NAMALWA (cell line): ENCODE data around the gene MAP3K10.

Experiments used
- DNase-seq: peaks from one replicate; pipeline ENCODE4 v3.0.0-alpha.2; 2015; ENCODE audit warnings: low spot score

The MAP3K10 gene

DNA sequence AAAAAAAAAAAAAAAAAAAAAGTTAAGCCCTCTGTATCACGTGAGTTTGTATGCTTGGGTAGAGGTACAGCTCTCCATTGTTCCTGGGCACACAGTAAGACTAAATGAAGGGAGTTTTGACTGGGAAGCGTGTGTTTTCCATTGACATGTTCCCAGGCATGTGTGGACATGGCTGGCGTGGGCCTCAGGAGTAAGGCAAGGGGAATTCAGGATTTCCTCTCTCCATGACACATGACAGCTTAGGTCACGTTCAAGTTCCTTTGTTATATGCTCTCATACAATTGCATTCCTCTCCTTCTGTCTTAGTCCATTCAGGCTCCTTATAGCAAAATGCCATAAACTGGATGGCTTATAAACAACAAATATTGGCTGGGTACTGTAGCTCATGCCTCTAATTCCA, 17.1 kb upstream of the MAP3K10 start:
- no peak for DNase-seq

- DNase-seq = no peak
These were observed 15.4 kb upstream of the MAP3K10 start for GRCh38 chr19:40175820-40176219.

DNA sequence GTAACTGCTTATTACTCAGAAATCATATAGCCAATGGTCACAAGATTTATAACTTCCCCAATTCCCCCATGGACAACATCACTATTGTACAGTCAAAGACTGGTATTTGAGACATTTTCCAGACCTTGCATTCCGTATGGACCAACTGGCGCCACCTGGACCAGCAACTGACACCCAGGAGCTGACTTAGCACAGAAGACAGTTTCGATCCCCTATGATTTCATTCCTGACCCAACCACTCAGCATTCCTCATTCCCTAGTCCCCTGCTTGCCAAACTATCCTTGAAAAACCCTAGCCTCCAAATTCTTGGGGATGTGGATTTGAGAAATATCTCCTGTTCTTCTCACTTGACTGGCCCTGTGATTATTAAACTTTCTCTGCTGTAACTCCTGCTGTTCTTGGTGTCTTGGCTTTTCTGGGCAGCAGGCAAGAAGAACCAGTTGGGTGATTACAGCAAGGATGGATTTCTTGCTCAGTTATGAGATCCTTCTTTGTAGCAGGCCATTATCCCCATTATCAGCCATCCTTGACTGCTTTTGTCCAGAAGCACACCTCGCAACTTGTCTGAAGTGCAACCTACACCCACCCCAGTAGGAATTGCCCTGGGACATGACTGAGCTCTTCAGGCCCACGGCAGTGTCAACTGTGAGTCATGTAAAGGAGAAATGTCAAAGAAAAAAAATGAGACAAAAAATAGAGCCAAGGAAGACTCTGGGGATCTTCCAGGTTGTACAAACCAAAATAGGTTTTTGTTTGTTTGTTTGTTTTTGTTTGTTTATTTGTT, 13.7 kb upstream of the MAP3K10 start:
- no peak for DNase-seq

DNA sequence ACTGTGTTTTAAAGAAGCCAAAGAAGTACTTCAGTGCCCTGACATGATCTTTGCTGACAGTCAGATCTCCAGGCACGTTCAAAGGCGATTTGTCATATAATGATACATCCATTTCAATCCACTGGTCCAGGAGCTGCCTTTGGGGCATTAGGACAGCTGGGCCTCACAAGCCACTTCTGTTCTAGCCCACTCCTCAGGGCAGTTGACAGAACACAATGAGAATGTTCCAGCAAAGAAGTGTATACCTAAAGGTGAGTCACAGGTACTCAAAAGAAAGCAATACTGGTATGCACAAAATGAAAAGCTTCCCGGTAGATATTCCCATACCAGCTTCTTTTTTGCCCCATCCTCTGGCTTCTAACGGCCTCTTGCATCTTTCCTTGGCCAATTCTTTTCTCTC, 12.5 kb upstream of the MAP3K10 start:
- DNase-seq = no peak

- DNase-seq = no peak
These were observed 7.0 kb upstream of the MAP3K10 start for GRCh38 chr19:40184273-40184672.

DNA sequence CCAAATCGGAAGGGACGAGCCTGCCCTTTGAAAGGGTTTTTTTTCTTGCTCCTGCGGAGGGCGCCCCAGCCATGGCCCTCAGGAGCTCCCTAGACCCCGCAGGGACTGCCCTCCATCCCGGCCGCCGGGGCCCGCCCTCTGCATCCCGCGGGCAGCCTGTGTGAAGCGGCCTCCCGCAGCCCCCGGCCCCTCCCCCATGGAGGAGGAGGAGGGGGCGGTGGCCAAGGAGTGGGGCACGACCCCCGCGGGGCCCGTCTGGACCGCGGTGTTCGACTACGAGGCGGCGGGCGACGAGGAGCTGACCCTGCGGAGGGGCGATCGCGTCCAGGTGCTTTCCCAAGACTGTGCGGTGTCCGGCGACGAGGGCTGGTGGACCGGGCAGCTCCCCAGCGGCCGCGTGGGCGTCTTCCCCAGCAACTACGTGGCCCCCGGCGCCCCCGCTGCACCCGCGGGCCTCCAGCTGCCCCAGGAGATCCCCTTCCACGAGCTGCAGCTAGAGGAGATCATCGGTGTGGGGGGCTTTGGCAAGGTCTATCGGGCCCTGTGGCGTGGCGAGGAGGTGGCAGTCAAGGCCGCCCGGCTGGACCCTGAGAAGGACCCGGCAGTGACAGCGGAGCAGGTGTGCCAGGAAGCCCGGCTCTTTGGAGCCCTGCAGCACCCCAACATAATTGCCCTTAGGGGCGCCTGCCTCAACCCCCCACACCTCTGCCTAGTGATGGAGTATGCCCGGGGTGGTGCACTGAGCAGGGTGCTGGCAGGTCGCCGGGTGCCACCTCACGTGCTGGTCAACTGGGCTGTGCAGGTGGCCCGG, 815 bp downstream of the MAP3K10 start:
- peak; percentile 52 for DNase-seq

- no peak for DNase-seq
These were observed 1.7 kb downstream of the MAP3K10 start for GRCh38 chr19:40192758-40193586.

DNA sequence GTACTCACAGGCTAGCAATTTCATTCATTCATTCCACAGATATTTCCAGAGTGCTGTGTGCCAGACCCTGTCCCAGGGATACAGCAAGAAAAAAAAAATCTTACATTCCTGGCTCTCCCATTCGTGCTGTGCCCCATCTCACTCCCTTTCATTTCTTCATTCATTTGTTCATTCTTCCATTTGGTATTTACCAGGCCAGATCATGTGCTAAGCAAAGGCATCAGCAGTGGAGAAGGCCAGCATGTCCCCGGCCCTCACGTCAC, 2.3 kb downstream of the MAP3K10 start:
- DNase-seq = no peak

DNA sequence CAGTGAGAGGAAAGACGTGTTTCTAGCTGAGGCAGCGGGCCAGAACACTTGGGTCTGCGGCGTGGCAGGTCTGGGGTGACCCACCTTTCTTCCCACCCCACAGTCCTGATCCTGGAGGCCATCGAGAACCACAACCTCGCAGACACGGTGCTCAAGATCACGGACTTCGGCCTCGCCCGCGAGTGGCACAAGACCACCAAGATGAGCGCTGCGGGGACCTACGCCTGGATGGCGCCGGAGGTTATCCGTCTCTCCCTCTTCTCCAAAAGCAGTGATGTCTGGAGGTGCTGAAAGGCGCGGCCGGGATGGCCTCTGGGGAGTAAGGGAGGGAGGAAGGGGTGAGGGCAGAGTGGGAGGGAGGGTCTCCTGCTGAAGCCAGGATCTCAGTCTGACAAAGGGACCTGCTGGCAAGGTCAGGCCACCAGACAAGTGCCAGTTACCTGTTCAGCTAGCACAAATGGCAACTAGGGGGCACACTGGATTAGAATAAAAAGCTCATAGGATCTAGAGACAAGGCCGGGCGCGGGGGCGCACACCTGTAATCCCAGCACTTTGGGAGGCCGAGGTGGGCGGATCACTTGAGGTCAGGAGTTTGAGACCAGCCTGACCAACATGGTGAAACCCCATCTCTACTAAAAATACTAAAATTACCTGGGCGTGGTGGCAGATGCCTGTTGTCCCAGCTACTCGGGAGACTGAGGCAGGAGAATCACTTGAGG, 7.2 kb downstream of the MAP3K10 start:
- DNase-seq = no peak

- no peak for DNase-seq
These were observed 9.3 kb downstream of the MAP3K10 start for GRCh38 chr19:40200341-40201099.

GRCh38 chr19:40204381-40204780, 13.2 kb downstream of the MAP3K10 start:
- no peak for DNase-seq

DNA sequence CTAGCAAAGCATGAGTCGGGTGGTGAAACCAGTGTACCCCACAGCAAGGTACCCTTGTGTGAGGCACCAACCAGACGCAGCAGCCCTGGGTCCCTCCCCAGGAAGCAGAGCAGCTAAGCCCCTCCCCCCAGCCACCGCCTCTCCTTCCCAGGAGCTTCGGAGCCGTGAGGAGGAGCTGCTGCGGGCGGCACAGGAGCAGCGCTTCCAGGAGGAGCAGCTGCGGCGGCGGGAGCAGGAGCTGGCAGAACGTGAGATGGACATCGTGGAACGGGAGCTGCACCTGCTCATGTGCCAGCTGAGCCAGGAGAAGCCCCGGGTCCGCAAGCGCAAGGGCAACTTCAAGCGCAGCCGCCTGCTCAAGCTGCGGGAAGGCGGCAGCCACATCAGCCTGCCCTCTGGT, 14.5 kb downstream of the MAP3K10 start:
- DNase-seq = no peak

DNA sequence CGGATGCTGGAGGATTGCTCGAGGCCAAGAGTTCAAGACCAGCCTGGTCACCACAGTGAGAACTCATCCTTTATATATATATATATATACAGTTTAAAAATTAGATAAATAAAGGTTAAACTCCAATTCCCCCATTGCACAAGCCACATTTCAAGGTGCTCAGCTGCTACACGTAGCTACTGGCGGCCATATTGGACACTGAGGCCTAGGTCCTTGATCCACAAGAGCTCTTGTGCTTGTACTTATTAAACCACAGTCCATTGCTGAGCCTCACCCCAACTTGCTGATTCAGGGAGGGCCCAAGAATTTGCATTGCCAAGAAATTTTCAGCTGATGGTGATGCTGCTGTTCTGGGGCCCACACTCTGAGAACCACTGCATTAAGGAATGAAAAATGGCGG, 17.4 kb downstream of the MAP3K10 start:
- no peak for DNase-seq

DNA sequence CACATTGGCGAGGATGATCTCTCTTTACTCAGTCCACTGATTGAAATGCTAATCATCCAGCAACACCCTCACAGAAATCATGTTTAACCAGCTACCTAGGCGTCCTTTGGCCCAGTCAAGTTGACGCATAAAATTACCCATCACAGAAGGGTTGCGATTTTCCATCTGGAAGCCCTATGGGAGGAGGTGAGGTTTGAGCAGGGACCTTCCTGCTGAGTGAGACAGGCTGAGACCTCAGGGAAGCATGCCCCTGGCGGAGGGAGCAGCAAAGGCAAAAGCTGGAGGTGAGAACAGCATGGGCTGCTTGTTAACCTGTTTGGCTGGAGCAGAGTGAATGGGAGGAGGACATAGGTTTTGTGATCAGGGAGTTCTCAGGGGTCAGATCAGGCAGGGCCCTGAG, 19.7 kb downstream of the MAP3K10 start:
- no peak for DNase-seq

GRCh38 chr19:40213251-40213829, 22.1 kb downstream of the MAP3K10 start:
- DNase-seq = no peak

DNA sequence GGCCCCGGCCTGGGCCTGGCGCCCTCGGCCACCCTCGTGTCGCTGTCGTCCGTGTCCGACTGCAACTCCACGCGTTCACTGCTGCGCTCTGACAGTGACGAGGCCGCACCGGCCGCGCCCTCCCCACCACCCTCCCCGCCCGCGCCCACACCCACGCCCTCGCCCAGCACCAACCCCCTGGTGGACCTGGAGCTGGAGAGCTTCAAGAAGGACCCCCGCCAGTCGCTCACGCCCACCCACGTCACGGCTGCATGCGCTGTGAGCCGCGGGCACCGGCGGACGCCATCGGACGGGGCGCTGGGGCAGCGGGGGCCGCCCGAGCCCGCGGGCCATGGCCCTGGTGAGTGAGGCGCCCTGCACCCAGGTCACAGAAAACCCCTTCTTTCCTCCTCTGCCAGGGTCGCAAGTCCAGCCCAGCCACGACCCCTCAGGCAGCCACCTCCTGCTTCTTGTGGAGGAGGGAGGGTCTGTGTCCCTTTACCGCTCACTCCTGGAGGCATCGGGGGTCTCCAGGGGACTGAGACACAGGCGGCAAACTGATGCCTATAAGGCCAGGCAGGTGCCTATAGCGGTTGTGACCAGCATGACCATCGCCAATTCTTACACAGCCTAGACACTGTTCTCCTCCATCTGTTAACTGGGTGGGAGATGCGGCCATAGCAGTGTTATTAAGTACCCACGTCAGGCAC, 22.8 kb downstream of the MAP3K10 start:
- DNase-seq = no peak

- no peak for DNase-seq
These were observed 23.7 kb downstream of the MAP3K10 start for GRCh38 chr19:40214936-40215335.

- DNase-seq = no peak
These were observed 25.0 kb downstream of the MAP3K10 start for GRCh38 chr19:40216013-40216776.

GRCh38 chr19:40216777-40217026, 25.5 kb downstream of the MAP3K10 start:
- DNase-seq = no peak
